RWPE1 (cell line): ENCODE data around the gene LCN6.

Experiments used
- CTCF ChIA-PET: fragments of 350-600 bp; sonication (Branson Sonifier 250); formaldehyde crosslinking; extraction: SDS; loops from one replicate; lab custom pipeline; 2021; lab: Yijun Ruan, JAX
- POLR2A ChIA-PET: fragments of 400-600 bp; formaldehyde crosslinking; extraction: SDS; loops from one replicate; lab custom pipeline; 2020; ENCODE audit warnings: antibody characterized with exemption; ENCODE audit not compliant: low non-redundant PET; lab: Yijun Ruan, JAX
- DNase-seq: peaks from one replicate; pipeline ENCODE4 v3.0.0; 2012; ENCODE audit warnings: low spot score
- H3K27ac ChIP-seq: fragments of 450-650 bp; 2 replicates; pipeline ENCODE4 v1.5.1; 2017
- TF ChIP-seq, protein P1 (sequence below): fragments of 450-650 bp; conservative IDR thresholded peaks from 2 replicates; pipeline ENCODE4 v1.5.1; 2017; ENCODE audit warnings: low read depth, mild to moderate bottlenecking

Gene LCN6

DNA sequence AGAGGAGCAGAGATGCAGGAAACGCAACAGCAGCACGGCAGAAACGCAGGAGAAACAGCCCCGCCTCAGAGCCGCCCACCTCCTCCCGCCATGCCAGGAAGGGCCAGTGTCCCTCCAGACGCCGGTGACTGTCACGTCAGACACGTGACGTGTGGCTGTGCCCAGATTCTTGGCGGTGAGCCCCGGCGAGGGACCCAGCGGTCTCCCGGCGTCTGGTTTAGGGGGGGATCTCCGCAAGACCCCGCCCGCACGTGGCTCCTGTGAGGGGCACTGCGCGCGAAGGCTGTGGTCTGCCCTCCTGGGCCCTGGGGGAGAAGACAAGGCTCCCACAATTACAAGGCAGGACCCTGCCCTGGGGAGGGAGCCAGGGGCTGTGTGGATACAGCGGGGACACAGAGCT, 12.1 kb upstream of the LCN6 start:
- ChIA-PET POLR2A (interaction anchor here (0.6 to 1.0 kb wide), 2 partner anchors 33 to 124 kb away, joined by 3 read pairs; no protein-coding TSS in a partner anchor), CTCF (interaction anchor here (0.7 to 1.4 kb wide), 6 partner anchors 16 to 32 kb away, joined by 3 to 8 read pairs (median 4); no protein-coding TSS in a partner anchor)
- H3K27ac ChIP-seq: no peak overlapping the region
- DNase-seq: no peak
- TF ChIP-seq, protein P1, sequence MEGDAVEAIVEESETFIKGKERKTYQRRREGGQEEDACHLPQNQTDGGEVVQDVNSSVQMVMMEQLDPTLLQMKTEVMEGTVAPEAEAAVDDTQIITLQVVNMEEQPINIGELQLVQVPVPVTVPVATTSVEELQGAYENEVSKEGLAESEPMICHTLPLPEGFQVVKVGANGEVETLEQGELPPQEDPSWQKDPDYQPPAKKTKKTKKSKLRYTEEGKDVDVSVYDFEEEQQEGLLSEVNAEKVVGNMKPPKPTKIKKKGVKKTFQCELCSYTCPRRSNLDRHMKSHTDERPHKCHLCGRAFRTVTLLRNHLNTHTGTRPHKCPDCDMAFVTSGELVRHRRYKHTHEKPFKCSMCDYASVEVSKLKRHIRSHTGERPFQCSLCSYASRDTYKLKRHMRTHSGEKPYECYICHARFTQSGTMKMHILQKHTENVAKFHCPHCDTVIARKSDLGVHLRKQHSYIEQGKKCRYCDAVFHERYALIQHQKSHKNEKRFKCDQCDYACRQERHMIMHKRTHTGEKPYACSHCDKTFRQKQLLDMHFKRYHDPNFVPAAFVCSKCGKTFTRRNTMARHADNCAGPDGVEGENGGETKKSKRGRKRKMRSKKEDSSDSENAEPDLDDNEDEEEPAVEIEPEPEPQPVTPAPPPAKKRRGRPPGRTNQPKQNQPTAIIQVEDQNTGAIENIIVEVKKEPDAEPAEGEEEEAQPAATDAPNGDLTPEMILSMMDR: no peak

DNA sequence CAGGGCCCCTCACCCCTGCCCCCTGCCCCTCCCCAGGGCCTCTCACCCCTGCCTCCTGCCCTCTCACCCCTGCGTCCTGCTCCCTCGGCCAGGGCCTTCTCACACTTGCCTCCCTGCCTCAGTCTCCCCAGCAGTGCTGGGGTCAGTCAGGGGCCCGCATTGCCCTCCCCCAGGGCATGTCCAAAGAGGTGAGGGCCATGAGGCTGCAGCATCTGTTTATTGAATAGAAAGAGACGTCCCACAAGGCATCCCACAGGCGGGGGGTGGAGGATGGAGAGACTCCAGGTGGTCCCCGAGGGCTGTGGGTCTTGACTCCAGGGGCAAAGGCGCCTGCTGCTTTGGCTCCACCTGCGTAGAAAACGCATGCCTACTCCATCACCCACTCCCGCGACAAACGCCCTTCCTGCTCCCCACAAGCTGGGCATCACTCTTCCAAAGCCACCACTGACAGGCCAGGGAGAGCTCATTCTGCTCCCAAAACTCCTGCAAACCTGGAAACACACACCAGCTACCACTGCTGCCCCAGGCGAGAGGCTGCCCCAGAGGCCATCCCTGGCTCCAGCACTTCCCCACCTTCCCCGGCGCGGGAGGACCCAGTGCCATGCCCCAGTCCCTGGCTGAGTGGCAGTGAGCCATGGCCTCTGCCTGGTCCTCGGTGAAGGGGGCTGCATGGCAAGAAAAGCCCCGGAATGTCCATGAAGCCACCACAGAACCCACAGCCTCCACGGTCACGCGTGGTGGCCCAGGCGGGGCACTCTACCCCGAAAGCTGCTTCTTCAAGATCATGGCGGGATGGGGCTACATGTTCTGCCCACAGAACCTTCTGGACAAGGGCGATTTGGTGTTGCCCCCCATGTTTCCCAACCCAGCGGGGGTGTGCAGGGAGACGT, 11.4 kb upstream of the LCN6 start:
- H3K27ac ChIP-seq: no peak overlapping the region
- POLR2A ChIA-PET: no interaction called here
- DNase-seq: no peak
- CTCF ChIA-PET: interaction anchor here (0.7 to 1.4 kb wide), 6 partner anchors 10 to 33 kb away, joined by 3 to 8 read pairs (median 4); no protein-coding TSS in a partner anchor
- TF ChIP-seq, protein P1: no peak

DNA sequence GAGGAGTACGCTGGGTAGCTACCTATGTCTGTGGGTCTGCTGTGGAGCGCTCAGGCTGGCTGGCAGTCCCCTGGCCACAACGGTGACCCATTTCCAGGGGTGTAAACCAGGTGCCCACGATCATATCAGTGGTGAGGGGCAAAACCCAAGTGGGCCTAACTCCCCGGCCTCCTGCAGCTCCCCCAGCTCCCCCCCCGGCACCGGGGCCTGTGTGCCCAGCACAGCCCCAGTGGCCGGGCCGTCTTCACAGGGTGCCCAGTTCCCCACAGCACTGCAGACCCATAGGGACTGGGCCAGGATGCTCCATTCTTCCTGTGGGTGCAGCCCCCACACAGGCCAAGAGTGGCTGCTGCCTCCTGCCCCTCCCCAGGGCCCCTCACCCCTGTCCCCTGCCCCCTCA, 10.7 kb upstream of the LCN6 start:
- CTCF ChIA-PET: interaction anchor here (1.0 to 1.3 kb wide), 2 partner anchors 10 to 30 kb away, joined by 3 to 4 read pairs; no protein-coding TSS in a partner anchor
- no peak for DNase-seq
- TF ChIP-seq, protein P1: no peak
- H3K27ac ChIP-seq: no peak overlapping the region
- POLR2A ChIA-PET: no interaction called here

DNA sequence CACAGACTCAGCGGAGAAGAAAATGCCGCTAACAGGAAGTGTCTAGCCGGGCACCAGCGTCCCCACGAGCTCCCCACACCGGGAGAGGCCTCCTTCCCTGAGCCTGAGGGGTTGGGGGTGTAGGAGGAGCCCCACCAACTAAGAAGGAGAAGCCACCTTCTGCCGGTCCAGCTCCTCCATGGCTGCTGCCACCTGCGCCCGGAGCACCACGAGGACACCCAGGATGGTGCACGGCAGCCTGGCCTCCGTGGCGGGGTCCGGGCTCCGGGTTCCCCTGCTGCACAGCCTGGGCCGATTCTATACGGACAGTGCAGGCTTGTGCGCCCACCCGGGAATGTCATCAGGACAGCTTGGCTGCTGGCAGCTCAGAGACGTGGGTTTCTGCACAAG, 9.4 kb upstream of the LCN6 start:
- no peak overlapping the region for H3K27ac ChIP-seq
- ChIA-PET POLR2A (no interaction called here), CTCF (interaction anchor here (0.5 to 1.3 kb wide), 7 partner anchors 20 to 340 kb away, joined by 3 to 11 read pairs (median 3); partner anchors contain the start of gene NPDC1)
- no peak for DNase-seq
- TF ChIP-seq, protein P1: no peak

DNA sequence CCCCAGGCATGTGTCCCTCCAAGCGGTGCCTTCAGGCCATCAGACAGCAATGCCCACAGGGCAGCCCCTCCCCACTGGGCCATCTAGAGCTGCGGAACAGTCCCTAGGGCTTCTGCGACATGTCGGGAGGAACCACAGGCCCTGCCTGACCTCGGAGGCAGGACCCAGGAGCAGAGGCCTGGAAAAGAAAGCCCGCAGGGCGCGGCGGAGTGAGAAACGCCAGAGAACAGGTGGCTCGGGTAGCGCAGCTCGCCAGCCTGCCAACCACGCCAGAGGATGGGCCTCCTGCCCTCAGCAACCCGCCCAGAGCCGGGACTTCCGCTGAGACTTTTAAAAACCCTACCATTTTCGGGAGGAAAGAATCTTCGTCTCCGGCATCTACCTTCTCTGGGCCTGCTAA, 9.0 kb upstream of the LCN6 start:
- POLR2A ChIA-PET: no interaction called here
- CTCF ChIA-PET: interaction anchor here (0.5 to 1.3 kb wide), 3 partner anchors 19 to 341 kb away, joined by 3 to 11 read pairs (median 5); no protein-coding TSS in a partner anchor
- no peak for DNase-seq
- TF ChIP-seq, protein P1: no peak
- no peak overlapping the region for H3K27ac ChIP-seq

DNA sequence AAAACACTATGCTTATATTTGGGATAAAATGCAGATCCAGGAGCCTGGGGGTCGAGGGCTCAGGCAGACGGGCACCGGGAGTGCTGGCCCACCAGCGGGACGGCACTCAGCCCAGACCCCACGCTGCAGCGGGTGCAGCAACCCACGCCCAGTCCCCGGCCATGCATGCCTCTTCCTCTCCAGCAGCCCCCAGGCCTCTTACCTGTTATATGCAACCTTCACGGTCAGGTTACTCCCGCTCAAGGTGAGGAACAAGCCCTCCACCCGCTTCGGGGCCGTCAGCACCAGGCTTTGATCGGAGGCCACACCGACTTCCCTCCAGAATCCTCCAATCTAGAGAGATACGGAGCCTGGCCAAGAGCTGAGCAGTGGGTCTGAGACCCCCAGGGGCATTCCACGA, 8.5 kb upstream of the LCN6 start:
- DNase-seq: no peak
- POLR2A ChIA-PET: no interaction called here
- TF ChIP-seq, protein P1: no peak
- no peak overlapping the region for H3K27ac ChIP-seq
- CTCF ChIA-PET: no interaction called here
